GM23338 (cell line): ENCODE measurements around the gene FGGY. TPM values are rescaled to one million over a fixed set of nuclear protein-coding genes. Genes with fewer than 3 reads are reported as not detected.

Experiments
- ATAC-seq: fragments of 200-7000 bp; cut with Tn5 transposase; 3 replicates; pipeline ENCODE4 v1.9.1; 2020
- DNase-seq: peaks from one replicate; pipeline ENCODE4 v3.0.0-alpha.2; 2015; ENCODE audit warnings: low spot score
- H2AFZ ChIP-seq: fragments of 200-600 bp; sonication (generic); 2 replicates; pipeline ENCODE4 v1.8.0; 2016; ENCODE audit warnings: antibody characterized with exemption, mild to moderate bottlenecking, moderate library complexity
- H3F3A ChIP-seq: fragments of 200-600 bp; sonication (generic); replicated peaks from 2 replicates; pipeline ENCODE4 v1.8.0; 2017; ENCODE audit warnings: antibody characterized with exemption, mixed run types, low read depth
- H3K27ac ChIP-seq: fragments of 200-600 bp; sonication (generic); 2 replicates; pipeline ENCODE4 v1.6.1; 2016; ENCODE audit warnings: low read depth
- H3K27me3 ChIP-seq: fragments of 200-600 bp; sonication (generic); 2 replicates; pipeline ENCODE4 v1.8.0; 2016; ENCODE audit warnings: mild to moderate bottlenecking, mixed run types, moderate library complexity; ENCODE audit not compliant: insufficient read depth
- H3K36me3 ChIP-seq: fragments of 200-600 bp; sonication (generic); 2 replicates; pipeline ENCODE4 v1.8.0; 2016; ENCODE audit warnings: mild to moderate bottlenecking; ENCODE audit not compliant: insufficient read depth
- H3K4me1 ChIP-seq: fragments of 200-600 bp; sonication (generic); 2 replicates; pipeline ENCODE4 v1.8.0; 2016; ENCODE audit warnings: mild to moderate bottlenecking, moderate library complexity; ENCODE audit not compliant: insufficient read depth
- H3K4me2 ChIP-seq: fragments of 200-600 bp; sonication (generic); 2 replicates; pipeline ENCODE4 v1.7.1; 2017; ENCODE audit warnings: mixed run types
- H3K4me3 ChIP-seq: fragments of 200-600 bp; sonication (generic); 2 replicates; pipeline ENCODE4 v1.6.1; 2016; ENCODE audit warnings: mixed run types
- H3K79me2 ChIP-seq: fragments of 200-600 bp; sonication (generic); replicated peaks from 2 replicates; pipeline ENCODE4 v1.8.0; 2017; ENCODE audit warnings: mild to moderate bottlenecking; ENCODE audit not compliant: insufficient read depth
- H3K9me2 ChIP-seq: fragments of 200-600 bp; sonication (generic); 2 replicates; pipeline ENCODE4 v1.8.0; 2017; ENCODE audit not compliant: insufficient read depth
- H4K20me1 ChIP-seq: fragments of 200-600 bp; sonication (generic); replicated peaks from 2 replicates; pipeline ENCODE4 v1.8.0; 2017; ENCODE audit warnings: mild to moderate bottlenecking; ENCODE audit not compliant: insufficient read depth
- H3K27ac Mint-ChIP-seq: 2 replicates; pipeline ENCODE4 v1.8.0; 2020; ENCODE audit warnings: inconsistent platforms, mild to moderate bottlenecking, moderate library complexity, mixed read lengths
- H3K27me3 Mint-ChIP-seq: 3 replicates; pipeline ENCODE4 v1.8.0; 2022; ENCODE audit warnings: low read depth, mild to moderate bottlenecking, moderate library complexity, mixed read lengths, inconsistent platforms; ENCODE audit not compliant: insufficient read depth, poor library complexity
- H3K36me3 Mint-ChIP-seq: 3 replicates; pipeline ENCODE4 v1.8.0; 2021; ENCODE audit warnings: low read depth, mild to moderate bottlenecking, inconsistent platforms, moderate library complexity, mixed read lengths
- H3K4me1 Mint-ChIP-seq: 3 replicates; pipeline ENCODE4 v1.8.0; 2020; ENCODE audit warnings: mild to moderate bottlenecking, inconsistent platforms, mixed read lengths
- H3K4me3 Mint-ChIP-seq: 3 replicates; pipeline ENCODE4 v1.8.0; 2021; ENCODE audit warnings: moderate library complexity, mild to moderate bottlenecking, inconsistent platforms, mixed read lengths
- H3K9me3 Mint-ChIP-seq: 3 replicates; pipeline ENCODE4 v1.8.0; 2020; ENCODE audit warnings: moderate library complexity, mild to moderate bottlenecking, inconsistent platforms, mixed read lengths
- CREB1 ChIP-seq: fragments of 250-450 bp; sonication (Bioruptor Pico); IDR thresholded peaks from 2 replicates; pipeline ENCODE4 v1.5.0; 2020; ENCODE audit warnings: low read depth, mild to moderate bottlenecking, moderate library complexity
- CTCF ChIP-seq, 2 experiments: fragments of 200-600 bp in 1 of 2; sonication (generic) in 1 of 2; conservative IDR thresholded peaks; 2 replicates each; pipeline versions ENCODE4 v1.5.1 to v1.6.1; 2016 to 2017; ENCODE audit warnings: antibody characterized with exemption in 2 of 2, low read depth in 2 of 2, mild to moderate bottlenecking in 2 of 2, moderate library complexity in 1 of 2
- ETS1 ChIP-seq: IDR thresholded peaks from 2 replicates; pipeline ENCODE4 v1.6.1; 2016; ENCODE audit warnings: antibody characterized with exemption
- EZH2 ChIP-seq: fragments of 200-600 bp; sonication (generic); IDR thresholded peaks from one replicate; pipeline ENCODE4 v1.8.0; 2017; ENCODE audit warnings: antibody characterized with exemption, mild to moderate bottlenecking, low read depth; ENCODE audit not compliant: unreplicated experiment
- JUNB ChIP-seq: IDR thresholded peaks from one replicate; pipeline ENCODE4 v1.6.1; 2016; ENCODE audit warnings: antibody characterized with exemption; ENCODE audit not compliant: unreplicated experiment
- NANOG ChIP-seq: IDR thresholded peaks from 2 replicates; pipeline ENCODE4 v1.6.1; 2016; ENCODE audit warnings: antibody characterized with exemption, borderline replicate concordance
- POLR2AphosphoS5 ChIP-seq: IDR thresholded peaks from 2 replicates; pipeline ENCODE4 v1.6.1; 2016; ENCODE audit warnings: antibody characterized with exemption, low read depth
- REST ChIP-seq: IDR thresholded peaks from one replicate; pipeline ENCODE4 v1.6.1; 2018; ENCODE audit warnings: antibody characterized with exemption; ENCODE audit not compliant: unreplicated experiment
- STAT1 ChIP-seq: IDR thresholded peaks from one replicate; pipeline ENCODE4 v1.6.1; 2016; ENCODE audit warnings: antibody characterized with exemption; ENCODE audit not compliant: unreplicated experiment
- ZNF114 ChIP-seq: fragments of 250-450 bp; sonication (Bioruptor Pico); IDR thresholded peaks from 2 replicates; pipeline ENCODE4 v1.5.0; 2020; ENCODE audit warnings: mild to moderate bottlenecking, moderate library complexity
- ZNF462 ChIP-seq: fragments of 250-450 bp; sonication (Bioruptor Pico); IDR thresholded peaks from 2 replicates; pipeline ENCODE4 v1.5.0; 2020; ENCODE audit warnings: mild to moderate bottlenecking, moderate library complexity
- polyA plus RNA-seq: library from polyadenylated mRNA; unstranded; fragments of >200 nt; fragmentation: Nextera tagmentation; extraction: Ambion mirVana; gene quantifications from 2 replicates; pipeline ENCODE4 v1.2.1, GENCODE V29; 2016
- total RNA-seq: library from RNA; depleted of rRNA; stranded (reverse); fragments of >200 nt; shearing (Covaris generic); gene quantifications from 2 replicates; pipeline ENCODE4 v1.2.3, GENCODE V29; 2014

The FGGY gene
- total and polyA plus RNA-seq, 2 experiments from 2014 or later = 10.9 to 21.4 TPM

- DNase-seq (no peak), ATAC-seq (no peak)
- Histone ChIP-seq H4K20me1 (no peaks in the 10 kb centered on the region), H3K9me2 (peaks cover 5% of the 10 kb centered on the region; the same call in 1 of the 2 replicates), H3K36me3 (no peaks in the 10 kb centered on the region), H2AFZ (no peak overlapping the region), H3K4me1 (peaks cover 11% of the 10 kb centered on the region), H3K4me3 (no peak overlapping the region), H3K27me3 (no peaks in the 10 kb centered on the region), H3K79me2 (peaks cover 3% of the 10 kb centered on the region; the same call in 1 of the 2 replicates), H3K27ac (no peak overlapping the region), H3F3A (no peaks in the 10 kb centered on the region), H3K4me2 (no peak overlapping the region)
- no peak overlapping the region for H3K27ac Mint-ChIP-seq
- H3K36me3 Mint-ChIP-seq = peaks cover 12% of the 10 kb centered on the region; the same call in 2 of the 3 replicates
- peaks cover 14% of the 10 kb centered on the region for H3K4me1 Mint-ChIP-seq
- H3K9me3 Mint-ChIP-seq = no peaks in the 10 kb centered on the region
- TF ChIP-seq JUNB (no peak), CREB1 (no peak), CTCF (conservative IDR thresholded peaks at IDR 0.05; ENCODE audit: low read depth in 2 of 2) (no peak), NANOG (no peak), ZNF114 (CRISPR knock-in tag) (no peak), EZH2 (no peak), ETS1 (no peak), STAT1 (no peak), REST (no peak), ZNF462 (CRISPR knock-in tag) (no peak), POLR2AphosphoS5 (no peak)
- H3K27me3 Mint-ChIP-seq = peaks cover 3% of the 10 kb centered on the region
- H3K4me3 Mint-ChIP-seq = no peak overlapping the region
Measured at GRCh38 chr1:59317343-59317742, 20.4 kb downstream of the FGGY start.
